Panc1 (cell line): Measurements from ENCODE around the gene BABAM2. TPM values are rescaled to one million over a fixed set of nuclear protein-coding genes. Genes with fewer than 3 reads are reported as not detected.
"Not testable (repeated sequence)": the region's sequence is repeated elsewhere in the genome, so short reads cannot be mapped to it uniquely, and the experiment has no call there.

ENCODE experiments used
- ATAC-seq: fragments of 200-7000 bp; cut with Tn5 transposase; 2 replicates; pipeline ENCODE4 v1.9.1; 2020; ENCODE audit warnings: mild to moderate bottlenecking, moderate library complexity
- BruUV-seq: library from RNA; stranded (reverse); fragments of 400-500 nt; replicated peaks from 2 replicates; lab custom pipeline; 2021; lab: Mats Ljungman, UMichigan
- CTCF ChIA-PET: fragments of 300-600 bp; sonication (Branson Sonifier 250); formaldehyde crosslinking; loops from one replicate; lab custom pipeline; 2022; ENCODE audit warnings: antibody characterized with exemption; lab: Charles Lee
- POLR2A ChIA-PET: fragments of 300-600 bp; sonication (Branson Sonifier 250); formaldehyde crosslinking; loops from one replicate; lab custom pipeline; 2022; ENCODE audit warnings: antibody characterized with exemption; lab: Charles Lee
- DNase-seq: peaks from one replicate; pipeline ENCODE4 v3.0.0-alpha.2; 2010; ENCODE audit warnings: low read depth, low spot score
- H3K27ac ChIP-seq: 2 replicates; pipeline ENCODE4 v1.5.1; 2011; ENCODE audit warnings: mild to moderate bottlenecking, low read length, inconsistent platforms
- H3K27me3 ChIP-seq: fragments of 200-500 bp; sonication (Bioruptor generic); 2 replicates; pipeline ENCODE4 v1.6.0; 2014; ENCODE audit warnings: low read length, inconsistent platforms; ENCODE audit not compliant: control insufficient read depth, insufficient read depth
- H3K36me3 ChIP-seq: fragments of 200-500 bp; sonication (Bioruptor generic); 2 replicates; pipeline ENCODE4 v1.5.1; 2014; ENCODE audit warnings: inconsistent platforms, mild to moderate bottlenecking, low read length, moderate library complexity; ENCODE audit not compliant: control insufficient read depth, insufficient read depth
- H3K4me1 ChIP-seq: 2 replicates; pipeline ENCODE4 v1.5.1; 2011; ENCODE audit warnings: inconsistent platforms, mild to moderate bottlenecking, low read length, moderate library complexity; ENCODE audit not compliant: control insufficient read depth, insufficient read depth
- H3K4me3 ChIP-seq, 2 experiments: 2 replicates each; pipeline ENCODE4 v1.5.1; 2011 to 2012; ENCODE audit warnings: low read depth in 2 of 2, low read length in 2 of 2, mild to moderate bottlenecking in 2 of 2, inconsistent platforms in 1 of 2, moderate library complexity in 1 of 2
- H3K9me3 ChIP-seq: fragments of 200-500 bp; sonication (Bioruptor generic); 2 replicates; pipeline ENCODE4 v1.5.1; 2014; ENCODE audit warnings: low read depth, mild to moderate bottlenecking, inconsistent platforms, low read length, moderate library complexity; ENCODE audit not compliant: control insufficient read depth, insufficient read depth
- CTCF ChIP-seq: fragments of 450-650 bp; IDR thresholded peaks from 2 replicates; pipeline ENCODE4 v1.5.1; 2017; ENCODE audit warnings: mild to moderate bottlenecking
- POLR2AphosphoS5 ChIP-seq: IDR thresholded peaks from 2 replicates; pipeline ENCODE4 v1.6.1; 2012; ENCODE audit warnings: mild to moderate bottlenecking, low read depth, low read length, moderate library complexity
- REST ChIP-seq, 2 experiments: IDR thresholded peaks; 2 replicates each; pipeline ENCODE4 v1.6.1; 2011 to 2012; ENCODE audit warnings: low read depth in 2 of 2, control low read depth in 1 of 2, low read length in 1 of 2, mild to moderate bottlenecking in 1 of 2, moderate library complexity in 1 of 2; ENCODE audit not compliant: insufficient read depth in 1 of 2
- SIN3A ChIP-seq: IDR thresholded peaks from 2 replicates; pipeline ENCODE4 v1.6.1; 2012; ENCODE audit warnings: low read depth, mild to moderate bottlenecking, low read length, moderate library complexity, borderline replicate concordance; ENCODE audit not compliant: insufficient read depth
- TCF7L2 ChIP-seq: IDR thresholded peaks from 2 replicates; pipeline ENCODE4 v1.6.1; 2011; ENCODE audit warnings: mild to moderate bottlenecking, low read depth, low read length, inconsistent platforms
- in situ Hi-C: cut with HindIII; loops from 2 replicates; pipeline ENCODE4 v1.10.0; 2016; ENCODE audit warnings: low sequenced_read_pairs, low pct_unique_long_range_greater_than_20kb
- intact Hi-C: fragments of 100-400 bp; cut with micrococcal nuclease; formaldehyde crosslinking; loops from one replicate; pipeline ENCODE4 v1.10.0; 2022; ENCODE audit not compliant: unreplicated experiment
- total RNA-seq: library from RNA; stranded (reverse); gene quantifications from one replicate; pipeline ENCODE4 v1.2.1, GENCODE V29; 2021; ENCODE audit not compliant: unreplicated experiment

BABAM2 gene
- total RNA-seq, 1 experiment from 2014 or later, result 31.2 TPM

DNA sequence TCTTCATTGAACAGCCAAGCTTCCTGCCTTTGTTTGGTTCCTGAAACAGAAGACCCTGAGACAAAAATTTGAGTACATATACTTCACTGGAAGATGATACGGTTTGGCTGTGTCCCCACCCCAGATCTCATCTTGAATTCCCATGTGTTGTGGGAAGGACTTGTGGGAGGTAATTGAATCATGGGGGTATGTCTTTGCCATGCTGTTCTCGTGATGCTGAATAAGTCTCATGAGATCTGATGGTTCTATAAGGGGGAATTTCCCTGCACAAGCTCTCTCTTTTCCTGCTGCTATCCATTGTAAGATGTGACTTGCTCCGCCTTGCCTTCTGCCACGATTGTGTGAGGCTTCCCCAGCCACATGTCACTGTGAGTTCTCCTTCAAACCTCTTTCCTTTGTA, 76.5 kb downstream of the BABAM2 start:
- ChIA-PET POLR2A (no interaction called here), CTCF (no interaction called here)
- DNase-seq (no peak), ATAC-seq (no peak)
- in situ Hi-C loops, result no loop called here
- Histone ChIP-seq H3K4me1 (no peaks in the 10 kb centered on the region), H3K9me3 (no peaks in the 10 kb centered on the region), H3K27me3 (no peaks in the 10 kb centered on the region), H3K4me3 (no peak overlapping the region), H3K27ac (no peak overlapping the region), H3K36me3 (no peaks in the 10 kb centered on the region)
- no peak for TF ChIP-seq SIN3A
- TF ChIP-seq CTCF, result no peak
- no peak for TF ChIP-seq REST (IDR thresholded peaks at IDR 0.05; ENCODE audit: insufficient read depth in 1 of 2, low read depth in 2 of 2, low read length in 1 of 2)
- TF ChIP-seq POLR2AphosphoS5, result no peak
- no peak for TF ChIP-seq TCF7L2
- intact Hi-C loops, result no loop called here
- BruUV-seq, result no TSS peak

GRCh38 chr2:27968045-27968444, 77.5 kb downstream of the BABAM2 start:
- H3K27ac ChIP-seq, H3K36me3 ChIP-seq, intact Hi-C loops, BruUV-seq, H3K9me3 ChIP-seq, H3K27me3 ChIP-seq, DNase-seq, ATAC-seq, CTCF ChIA-PET, H3K4me1 ChIP-seq, H3K4me3 ChIP-seq, in situ Hi-C loops, POLR2A ChIA-PET: not testable (repeated sequence)

- in situ Hi-C loops, H3K27ac ChIP-seq, intact Hi-C loops, H3K27me3 ChIP-seq, H3K9me3 ChIP-seq, ATAC-seq, H3K36me3 ChIP-seq, DNase-seq, POLR2A ChIA-PET, BruUV-seq, H3K4me3 ChIP-seq, H3K4me1 ChIP-seq, CTCF ChIA-PET: not testable (repeated sequence)
Measured at GRCh38 chr2:27968957-27969356, 78.4 kb downstream of the BABAM2 start.
